SKM-1 treated with dmso at 0.1 percent for 144 hours (cell line): Measurements from ENCODE around the gene HSPA8.

Experiments
- DNase-seq: peaks from one replicate; lab custom pipeline; 2025; ENCODE audit not compliant: unreplicated experiment; lab: John Stamatoyannopoulos, UW

The HSPA8 gene

DNA sequence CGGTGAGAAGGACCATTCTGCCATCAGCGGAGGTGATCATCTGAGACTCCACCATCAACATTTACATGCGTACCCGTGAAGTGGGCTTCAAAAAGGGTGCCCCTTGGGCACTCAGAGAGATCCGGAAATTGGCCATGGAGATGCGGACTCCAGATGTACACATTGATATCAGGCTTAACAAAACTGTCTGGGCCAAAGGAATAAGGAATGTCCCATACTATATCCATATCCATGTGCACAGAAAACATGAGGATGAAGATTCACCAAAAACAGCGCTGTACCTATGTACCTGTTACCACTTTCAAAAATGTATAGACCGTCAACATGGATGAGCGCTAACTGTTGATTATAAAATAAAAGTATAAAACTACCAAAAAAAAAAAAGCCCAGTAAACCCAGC is 10.8 kb downstream of the HSPA8 start:
- DNase-seq = no peak

DNA sequence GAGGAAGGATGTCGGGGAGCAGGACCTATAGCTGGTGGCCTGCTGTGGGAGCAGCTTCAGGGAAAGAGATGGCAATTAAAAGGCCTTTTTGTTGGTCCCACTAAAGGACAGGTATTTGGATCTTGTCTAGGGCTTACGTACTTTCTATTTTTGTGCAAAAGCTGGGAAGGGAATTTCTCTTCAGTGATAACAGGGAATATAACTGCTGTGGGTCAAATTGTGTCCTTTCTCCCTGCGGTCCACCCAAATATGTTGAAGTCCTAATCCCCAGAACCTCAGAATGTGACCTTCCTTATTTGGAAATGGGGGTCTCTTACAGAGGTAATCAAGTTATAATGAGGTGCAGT is 14.0 kb downstream of the HSPA8 start:
- no peak for DNase-seq

DNA sequence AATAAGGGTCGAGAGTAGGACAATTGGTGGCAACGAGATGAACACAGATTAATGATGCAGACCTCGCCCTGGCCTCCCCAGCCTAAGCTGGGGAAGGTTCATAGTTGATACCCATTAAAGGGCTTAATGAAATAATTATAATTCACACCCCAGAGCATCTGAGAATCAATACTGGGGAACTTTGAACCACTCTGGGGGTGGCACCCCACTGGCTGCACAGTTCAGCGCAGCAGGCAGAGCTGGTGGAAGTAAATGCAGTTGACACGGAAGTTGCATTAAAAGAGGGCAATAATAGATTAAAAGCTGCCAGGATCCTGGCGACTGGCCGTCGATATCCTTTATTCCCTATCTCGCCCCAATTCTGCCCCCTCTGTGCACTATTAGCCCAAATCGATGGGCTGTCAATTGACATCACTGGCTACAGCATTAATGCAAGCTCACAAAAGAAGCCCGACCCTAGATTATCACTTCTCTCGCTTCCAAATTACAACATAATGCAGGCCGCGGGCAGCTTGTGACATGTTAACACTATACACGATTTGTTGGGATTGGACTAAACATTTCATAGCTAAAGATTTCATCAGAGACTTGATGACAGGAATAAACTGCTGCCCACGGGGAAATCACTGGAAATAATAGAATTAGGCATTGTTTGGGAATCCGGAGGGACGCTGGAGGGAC is 14.5 kb downstream of the HSPA8 start:
- DNase-seq = no peak

DNA sequence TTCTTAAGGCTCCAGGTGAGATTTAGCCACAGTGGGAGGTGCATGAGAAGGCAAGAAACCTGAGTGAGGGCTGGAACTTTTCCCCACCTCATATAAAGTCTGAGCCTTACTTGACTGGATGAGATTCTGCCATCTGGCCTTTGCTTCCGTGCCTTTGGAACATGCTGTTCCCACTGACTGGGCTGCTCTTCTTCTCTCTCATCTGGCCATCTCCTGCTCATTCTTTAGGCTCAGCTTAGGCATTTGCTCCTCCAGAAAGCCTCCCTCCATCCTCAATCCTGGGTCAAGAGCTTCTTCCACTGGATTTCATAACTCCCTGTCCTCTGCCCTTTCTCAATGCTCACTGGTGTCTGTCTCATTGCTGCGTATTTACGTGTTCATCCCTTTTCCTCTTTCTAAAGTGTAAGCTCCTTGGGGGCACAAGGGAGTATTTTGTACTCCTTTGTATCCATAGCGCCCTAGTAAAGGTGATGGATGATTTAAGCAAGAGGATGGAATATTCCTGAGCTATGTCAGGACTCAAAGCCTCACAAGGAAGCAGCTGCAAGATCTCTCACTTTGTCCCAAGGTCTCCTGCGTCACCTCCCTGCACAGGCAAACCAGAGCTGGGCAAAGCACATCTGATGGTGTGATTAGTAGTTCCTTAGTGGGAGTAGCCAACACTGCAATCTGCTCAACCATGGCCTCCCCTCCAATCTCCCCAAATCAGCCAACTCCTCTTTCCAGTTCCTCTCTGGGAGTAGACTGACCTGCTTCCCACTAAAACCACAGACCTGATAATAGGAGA is 15.3 kb downstream of the HSPA8 start:
- DNase-seq = no peak

DNA sequence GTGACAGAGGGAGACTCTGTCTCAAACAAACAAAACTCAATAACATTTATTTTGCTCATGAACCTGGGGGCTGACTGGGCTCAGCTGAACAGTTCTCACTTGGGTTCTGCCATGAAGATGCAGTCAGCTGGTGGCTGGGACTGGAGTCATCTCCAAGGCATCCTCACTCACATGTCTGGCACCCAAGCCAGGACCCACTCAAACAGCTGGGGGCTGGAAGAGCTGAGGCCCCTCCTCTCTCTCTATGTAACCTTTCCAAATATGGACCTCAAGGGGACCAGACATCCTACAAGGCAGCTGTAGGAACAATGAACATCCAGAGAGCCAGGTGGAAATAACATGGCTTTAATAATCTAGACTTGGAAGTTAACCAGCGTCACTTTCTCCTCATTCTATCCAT is 16.8 kb downstream of the HSPA8 start:
- DNase-seq = no peak

DNA sequence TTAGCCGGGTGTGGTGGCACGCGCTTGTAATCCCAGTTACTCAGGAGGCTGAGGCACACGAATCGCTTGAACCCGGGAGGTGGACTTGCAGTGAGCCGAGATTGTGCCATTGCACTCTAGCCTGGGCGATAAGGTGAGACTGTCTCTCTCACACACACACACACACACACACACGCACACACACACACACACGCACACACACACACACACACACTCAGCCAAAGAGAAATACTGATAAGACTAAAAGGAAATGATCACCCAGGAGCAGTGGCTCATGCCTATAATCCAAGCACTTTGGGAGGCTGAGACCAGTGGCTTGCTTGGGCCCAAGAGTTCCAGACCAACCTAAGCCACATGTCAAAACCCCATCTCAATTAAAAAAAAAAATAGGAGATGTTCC is 20.8 kb downstream of the HSPA8 start:
- no peak for DNase-seq

DNA sequence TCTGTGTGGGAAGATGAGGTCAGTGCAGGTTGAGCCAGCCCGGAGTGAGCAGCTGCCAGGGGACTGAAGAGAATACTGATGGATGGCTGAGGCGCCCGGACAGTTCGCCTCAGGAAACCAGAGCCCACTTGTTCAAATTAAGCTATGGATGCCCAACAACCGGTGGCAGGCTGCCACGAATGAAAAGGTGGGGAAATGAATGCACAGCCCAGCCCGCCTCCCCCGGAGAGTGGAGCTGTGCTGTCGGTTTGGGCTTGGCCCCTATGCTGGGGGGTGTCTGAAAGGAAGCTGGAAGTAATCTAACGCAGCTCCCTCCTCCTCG is 21.9 kb downstream of the HSPA8 start:
- DNase-seq = no peak

DNA sequence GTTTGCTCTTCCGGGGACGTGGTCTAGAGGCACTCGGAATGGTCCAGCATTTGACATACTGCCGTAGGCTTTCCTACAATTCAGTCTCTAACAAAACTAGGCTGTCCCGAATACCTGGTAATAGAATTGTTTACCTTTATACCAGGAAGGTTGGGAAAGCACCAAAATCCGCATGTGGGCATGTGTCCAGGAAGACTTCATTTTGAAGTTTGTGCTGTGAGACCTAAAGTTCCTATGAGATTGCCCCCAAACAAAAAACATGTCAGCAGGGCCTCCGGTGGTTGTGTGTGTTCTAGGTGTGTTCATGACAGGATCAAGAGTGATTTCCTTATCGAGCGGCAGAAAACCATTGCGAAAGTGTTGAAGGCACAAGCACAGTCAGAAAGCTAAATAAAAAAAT is 26.1 kb downstream of the HSPA8 start:
- DNase-seq = no peak

DNA sequence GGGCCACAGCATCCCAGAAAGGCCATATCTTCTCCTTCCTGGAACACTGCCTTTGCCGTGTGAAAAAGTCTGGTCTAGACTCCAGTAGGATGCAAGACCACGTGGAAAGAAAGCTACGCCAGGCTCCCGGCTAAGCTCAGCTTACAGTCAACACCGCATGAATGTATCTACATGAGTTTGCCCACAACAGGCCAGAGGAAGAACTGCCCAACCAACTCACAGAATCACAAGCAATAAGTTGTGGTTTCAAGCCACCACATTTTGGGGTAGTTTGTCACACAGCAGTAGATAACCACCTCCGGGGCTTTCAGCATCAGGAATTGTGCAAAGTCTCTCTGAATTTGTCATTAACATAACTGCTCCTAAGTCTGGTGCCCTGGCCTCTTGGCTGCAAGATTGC is 27.3 kb downstream of the HSPA8 start:
- peak; percentile 92 for DNase-seq

DNA sequence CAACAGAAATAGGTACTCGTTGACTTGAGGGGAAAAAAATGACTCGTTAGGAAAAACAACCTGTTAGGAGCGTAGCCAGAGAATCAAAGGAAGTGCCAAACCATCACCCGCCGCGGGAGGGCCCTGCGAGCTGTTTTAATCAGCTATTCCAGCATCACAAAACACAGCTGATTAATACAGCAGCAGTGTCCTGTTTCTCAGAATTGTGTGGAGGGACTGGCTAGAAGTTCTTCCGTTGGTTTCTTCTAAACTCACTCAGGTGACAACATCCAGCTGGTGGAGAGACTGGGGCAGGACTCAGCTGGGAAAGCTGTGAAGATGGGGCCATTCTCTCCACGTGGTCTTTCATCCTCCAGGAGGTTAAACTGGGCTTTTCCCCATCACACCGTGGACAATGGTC is 28.0 kb downstream of the HSPA8 start:
- no peak for DNase-seq

DNA sequence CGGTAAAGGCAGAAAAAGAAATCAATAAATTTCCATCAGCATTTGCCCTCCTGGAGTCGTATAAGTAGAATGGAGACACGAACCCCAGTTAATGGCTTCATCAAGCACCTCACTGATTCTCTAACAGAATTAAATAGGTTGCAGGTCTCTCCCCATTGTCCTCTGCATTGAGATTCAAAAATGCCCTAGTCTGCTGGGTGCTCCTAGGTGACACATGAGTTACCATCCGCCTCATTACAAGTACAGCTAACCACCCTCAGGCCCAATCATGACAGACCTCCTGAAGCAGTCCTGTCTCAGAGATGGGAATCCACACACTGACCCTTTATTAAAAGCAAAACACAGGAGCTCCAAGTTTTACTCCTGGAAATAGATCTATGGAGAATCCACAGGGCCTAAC is 31.4 kb downstream of the HSPA8 start:
- no peak for DNase-seq

DNA sequence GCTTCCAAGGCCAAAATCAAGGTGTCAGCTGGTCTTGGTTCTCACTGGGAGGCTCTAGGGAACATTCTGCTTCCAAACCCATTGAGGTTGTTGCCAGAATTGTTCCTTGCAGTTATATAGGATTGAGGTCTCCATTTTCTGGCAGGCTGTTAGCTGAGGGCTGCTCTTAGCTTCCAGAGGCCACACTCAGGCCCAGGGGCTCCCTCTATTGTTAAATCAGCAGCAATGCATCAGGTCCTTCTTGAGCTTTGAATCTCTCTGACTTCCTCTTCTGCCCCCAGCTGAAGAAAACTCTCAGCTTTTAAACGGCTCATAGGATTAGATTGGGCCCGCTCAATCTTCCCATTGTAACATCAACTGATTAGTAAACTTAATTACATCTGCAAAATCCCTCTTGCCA is 41.0 kb downstream of the HSPA8 start:
- DNase-seq = peak; percentile 79

DNA sequence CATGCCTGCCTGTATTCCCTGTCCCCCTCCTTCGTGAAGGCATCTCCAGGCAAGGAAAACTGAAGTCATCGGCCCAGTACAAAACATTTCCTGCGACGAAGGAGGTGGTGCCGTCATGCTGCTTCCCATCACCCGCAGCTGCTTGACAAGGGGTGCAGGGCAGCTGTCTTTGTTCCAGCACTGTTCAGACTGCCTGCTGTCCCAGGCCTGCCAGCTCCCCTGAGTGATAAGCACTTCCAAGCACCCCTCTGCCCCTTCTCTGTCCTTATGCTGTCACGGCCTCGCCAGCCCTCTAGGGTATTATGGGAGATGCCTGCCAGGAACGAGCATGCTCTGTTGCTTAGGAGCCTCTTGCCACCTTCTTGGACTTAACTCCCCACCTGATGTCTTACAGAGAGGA is 43.2 kb downstream of the HSPA8 start:
- DNase-seq = no peak

DNA sequence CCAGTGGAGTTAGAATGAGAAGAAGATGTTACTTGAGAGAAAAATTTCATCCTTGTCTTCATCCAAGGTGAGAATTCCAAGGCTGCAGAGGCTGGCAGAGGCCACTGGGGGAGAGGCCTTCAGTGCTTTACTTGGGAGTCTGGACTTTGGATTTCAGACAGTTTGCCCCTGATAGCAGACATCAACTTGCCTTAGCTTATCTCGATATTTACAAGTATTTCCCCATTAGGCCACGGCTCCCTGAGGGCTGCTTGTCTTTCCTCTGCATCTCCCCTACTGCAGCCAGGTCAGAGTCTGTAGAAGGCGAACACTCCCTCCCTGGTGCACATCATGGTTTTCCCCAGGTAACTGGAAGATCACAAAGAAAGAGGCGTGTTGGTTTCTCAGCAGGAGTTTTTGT is 50.4 kb downstream of the HSPA8 start:
- no peak for DNase-seq
